T-helper 9 cell (primary cell): Measurements from ENCODE around the gene COMMD9.

Experiments
- DNase-seq: peaks from one replicate; pipeline ENCODE4 v3.0.0-alpha.2; 2020

The COMMD9 gene

DNA sequence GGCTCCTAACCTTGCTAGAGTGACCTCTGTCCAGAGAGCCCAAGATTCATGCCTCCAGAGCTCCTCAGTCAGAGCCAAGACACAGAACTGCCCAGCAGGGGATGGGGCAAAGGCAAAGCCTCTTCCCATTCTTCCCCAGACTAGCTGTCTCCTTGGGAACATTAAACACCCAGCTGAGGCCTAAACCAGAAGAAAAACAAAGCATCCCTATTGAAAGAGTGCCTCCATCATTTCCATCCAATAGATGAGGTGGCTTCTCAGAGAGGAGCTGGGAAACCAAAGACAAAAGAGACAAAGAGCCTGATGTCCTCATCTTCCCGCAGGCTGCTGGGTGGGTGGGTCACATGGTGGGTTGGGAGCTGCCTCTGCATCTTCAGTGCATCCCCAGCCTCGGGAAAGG is 37.4 kb downstream of the COMMD9 start:
- DNase-seq: no peak

DNA sequence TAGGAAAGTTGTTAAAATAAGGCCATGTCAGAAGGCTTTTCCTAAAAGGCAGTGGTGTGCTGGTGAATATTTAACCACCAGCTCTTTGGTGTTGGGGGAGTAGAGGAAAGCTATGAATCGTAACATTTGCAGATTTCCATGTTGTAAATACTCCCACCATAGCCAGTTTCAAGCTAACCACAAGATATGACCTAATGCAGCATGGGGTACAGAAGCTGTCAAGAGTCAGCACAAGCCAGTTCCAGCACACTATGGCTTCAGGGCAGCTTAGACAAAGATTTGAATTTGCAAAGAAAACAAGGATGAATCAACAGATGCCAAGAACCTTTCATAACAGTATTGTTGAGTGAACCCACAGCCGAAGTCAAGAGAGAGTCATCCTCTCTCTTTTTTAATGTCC is 40.0 kb downstream of the COMMD9 start:
- DNase-seq: no peak

DNA sequence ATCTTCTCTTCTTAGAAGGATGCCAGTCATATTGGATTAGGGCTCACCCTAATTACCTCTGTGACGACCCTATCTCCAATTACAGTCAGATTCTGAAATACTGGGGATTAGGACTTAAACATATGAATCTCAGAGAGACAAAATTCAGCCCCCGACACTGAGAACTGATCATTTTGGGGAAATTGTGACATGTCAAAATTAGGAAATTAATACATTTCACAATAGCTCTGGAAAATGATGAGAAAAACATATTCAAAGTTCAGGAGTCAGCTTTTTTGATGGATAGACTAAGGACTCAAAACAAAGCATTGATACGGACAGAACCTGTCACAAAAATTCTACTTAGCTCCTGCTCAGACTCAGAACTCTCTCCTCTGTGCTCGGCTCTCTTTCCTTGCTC is 40.8 kb downstream of the COMMD9 start:
- no peak for DNase-seq

DNA sequence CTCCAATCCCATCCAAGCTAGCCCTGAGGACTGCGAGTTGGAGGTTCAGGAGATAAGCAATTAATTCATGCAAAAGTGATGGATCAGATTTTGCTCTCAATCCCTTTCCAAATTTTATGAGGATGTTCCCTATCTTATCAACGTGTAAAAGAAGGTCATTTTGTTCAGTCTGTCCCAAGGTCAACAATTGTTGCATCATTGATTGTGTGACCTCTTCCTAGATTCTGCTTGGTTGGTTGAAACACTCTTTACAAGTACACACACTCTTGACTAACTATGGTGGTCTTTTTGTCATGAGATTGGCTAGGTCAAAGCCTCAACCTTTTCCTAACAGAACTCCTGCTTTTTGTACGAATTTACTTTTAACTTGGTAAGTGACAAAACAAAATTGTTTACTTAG is 41.7 kb downstream of the COMMD9 start:
- DNase-seq: no peak

DNA sequence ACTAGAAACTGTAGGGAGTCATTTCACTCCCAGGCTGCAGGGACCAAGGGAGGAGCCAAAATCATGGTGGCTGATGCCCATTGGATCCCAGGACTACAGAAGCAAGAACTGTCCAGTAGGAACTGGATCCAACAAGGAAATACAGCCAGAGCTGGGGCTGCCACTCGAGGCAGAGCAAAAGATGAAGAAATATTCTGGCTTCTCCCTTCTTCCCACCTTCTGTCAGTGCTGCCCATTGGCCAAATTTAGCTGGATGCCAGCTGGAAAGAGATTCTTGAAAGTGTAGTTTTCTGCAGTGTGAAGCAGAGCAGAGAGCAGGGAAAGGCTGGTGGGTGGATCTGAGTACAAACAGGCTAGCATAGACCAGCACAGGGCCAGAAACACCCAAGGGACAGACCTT is 45.6 kb downstream of the COMMD9 start:
- no peak for DNase-seq

DNA sequence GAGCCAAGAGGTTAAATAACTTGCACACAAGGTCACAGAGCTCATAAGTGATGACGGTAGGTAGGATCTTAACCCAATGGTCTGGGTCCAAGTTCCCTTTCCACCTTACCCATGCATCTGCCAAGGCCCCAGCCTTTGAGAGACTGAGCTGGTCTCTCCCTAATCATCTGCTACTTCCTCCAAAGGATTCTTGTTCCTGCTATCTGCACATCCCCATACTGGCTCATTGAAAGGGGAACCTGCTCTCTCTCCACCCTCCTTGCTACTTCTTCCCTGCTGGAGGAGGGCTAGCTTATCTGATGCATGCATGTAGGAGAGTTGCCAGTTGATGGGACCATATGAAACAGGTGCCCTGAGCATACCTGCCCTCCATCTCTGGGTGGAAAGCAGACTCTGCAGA is 47.7 kb downstream of the COMMD9 start:
- DNase-seq: no peak

DNA sequence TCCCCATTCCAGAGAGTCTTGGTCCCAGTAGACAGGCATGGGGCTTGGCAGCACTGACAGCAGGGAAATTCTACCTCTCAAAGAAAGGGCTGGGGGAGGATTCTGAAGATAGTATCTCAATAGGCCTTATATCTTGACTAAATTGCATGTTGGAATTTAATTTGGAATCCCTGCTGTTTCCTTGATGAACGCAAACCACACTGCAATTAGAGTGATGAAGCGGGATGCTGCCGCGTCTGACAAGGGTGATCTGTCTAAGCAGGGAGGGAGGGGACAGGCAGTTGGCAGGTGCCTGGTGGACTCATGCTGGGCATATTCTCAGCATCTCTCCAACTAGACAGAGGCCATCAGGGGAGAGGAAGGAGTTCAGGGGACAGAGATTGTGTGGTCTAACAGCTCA is 48.4 kb downstream of the COMMD9 start:
- DNase-seq: no peak

DNA sequence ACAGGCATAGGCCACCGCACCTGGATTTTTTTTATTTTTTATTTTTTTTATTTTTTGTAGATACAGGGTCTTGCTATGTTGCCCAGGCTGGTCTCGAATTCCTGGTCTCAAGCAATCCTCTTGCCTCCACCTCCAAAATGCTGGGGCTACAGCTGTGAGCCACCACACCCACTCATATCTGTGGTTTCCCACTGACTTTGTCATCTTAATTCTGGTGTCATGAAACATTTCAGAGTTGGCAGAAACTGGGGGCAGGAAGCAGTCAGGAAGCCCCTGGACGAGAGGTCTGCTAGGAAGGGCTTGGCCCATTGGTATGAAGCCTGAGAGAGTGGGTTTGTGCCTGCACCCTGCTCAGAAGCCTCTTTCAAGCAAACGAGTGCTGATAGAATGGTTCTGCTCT is 49.1 kb downstream of the COMMD9 start:
- DNase-seq: no peak

DNA sequence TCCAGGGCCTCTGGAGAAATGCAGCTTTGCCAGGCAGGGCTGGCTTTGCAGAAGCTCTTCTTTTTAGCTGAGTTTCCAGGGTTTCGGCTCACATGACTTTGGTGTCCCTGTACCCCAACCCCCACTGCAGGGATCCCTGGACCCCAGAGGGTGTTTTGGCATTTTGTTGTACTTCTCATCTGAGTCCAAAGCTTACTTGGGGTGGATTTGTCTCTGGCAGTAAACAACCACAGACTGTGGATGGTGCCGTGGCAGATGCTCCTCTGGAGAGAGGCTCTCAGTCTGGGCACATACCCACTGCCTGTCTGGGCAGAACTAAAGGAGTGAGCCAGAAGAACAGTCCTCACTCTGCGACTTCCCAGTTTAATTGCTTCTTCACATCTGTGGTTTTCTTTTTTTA is 49.6 kb downstream of the COMMD9 start:
- no peak for DNase-seq

DNA sequence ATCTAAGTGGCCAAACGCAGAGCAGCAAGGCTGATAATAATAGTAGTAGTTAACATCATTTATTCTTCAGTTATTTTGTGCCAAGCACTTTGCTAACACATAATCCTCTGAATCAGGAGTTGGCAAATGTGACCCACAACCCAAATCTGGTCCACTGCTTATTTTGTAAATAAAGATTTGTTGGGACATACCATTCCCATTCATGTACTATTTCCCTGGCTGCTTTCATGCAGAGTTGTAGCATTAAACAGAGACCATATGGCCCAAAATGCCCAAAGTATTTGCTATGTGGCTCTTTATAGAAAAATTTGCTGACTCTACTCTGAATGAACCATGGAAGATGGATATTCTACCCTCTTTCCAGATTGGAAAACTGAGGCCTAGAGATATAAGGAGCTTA is 50.3 kb downstream of the COMMD9 start:
- DNase-seq: no peak

DNA sequence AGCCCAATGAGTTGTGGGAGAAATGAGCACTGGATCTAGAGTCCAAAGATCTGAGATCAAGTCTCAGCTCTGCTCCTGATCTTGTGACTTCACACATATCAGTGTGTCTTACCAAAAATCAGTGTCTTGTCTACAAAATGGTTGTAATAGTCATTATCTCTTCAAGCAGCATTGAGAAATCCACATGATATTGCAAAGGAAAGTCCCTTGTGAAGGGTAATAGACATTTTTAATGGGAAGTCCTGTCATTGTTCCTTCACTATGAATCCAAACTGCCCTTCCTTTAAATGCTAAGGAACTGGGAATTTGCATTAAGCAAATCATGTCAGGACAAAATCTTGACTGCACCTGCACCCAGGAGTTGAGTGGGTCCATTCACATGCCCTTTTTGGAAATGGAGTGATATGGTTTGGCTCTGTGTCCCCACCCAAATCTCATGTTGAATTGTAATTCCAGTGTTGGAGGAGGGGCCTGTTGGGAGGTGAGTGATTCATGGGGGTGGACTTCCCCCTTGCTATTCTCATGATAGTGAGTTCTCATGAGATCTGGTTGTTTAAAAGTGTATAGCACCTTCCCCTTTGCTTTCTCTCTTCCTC is 51.1 kb downstream of the COMMD9 start:
- DNase-seq: no peak

DNA sequence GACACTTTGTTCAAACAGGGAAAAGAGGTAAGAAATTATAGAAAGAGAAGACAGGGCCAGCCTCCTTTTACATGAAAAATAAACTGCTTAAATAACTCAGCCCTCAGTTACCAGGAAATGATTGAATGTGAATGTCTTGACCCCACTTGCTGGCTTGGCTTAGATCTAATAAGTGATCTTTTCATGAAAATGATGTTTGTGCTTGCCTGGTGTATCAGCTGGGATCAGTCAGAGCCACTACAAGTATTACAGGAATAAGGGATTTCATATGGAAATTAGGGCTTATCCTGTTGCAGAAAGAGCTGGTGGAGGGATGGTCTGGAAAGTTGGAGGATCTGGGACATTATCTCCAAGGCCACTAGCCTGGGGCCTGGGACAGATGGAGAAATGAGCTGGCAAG is 51.8 kb downstream of the COMMD9 start:
- no peak for DNase-seq

DNA sequence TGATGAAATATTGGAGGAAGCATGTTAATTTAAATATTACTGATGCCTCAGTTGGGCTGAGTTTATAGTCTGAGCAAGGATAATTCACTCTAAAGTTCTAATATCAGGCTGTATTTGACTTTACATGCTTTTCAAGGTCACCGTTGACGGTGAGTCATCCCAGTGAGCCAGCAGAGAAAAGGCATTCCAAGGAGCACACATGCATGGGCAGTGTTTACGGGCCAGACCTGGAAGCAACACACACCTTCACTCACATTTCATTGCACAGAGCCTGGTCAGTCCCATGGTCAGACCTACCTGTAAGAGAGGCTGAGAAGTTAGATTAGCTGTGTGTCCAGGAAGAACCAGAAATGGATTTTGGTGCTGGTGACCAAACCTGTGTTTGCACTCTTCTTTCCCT is 53.5 kb downstream of the COMMD9 start:
- DNase-seq: no peak

DNA sequence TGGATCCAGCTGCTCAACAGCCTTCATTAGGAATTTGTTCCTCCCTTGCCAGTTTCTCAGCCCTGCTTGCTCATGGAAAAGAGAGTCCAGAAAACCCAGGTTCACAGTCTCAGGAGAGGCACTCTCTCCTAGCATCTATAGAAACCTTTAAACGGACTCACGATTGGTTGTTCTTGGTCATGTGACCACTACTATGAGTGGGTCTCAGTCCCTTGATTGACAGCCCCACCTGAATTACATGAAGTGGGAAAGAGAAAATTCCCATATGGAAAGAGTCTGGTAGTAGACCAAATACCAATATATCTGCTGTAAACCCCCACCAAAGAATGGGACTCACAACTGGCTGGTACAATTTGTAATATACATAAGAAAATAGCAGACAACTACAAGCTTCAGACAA is 54.4 kb downstream of the COMMD9 start:
- no peak for DNase-seq

DNA sequence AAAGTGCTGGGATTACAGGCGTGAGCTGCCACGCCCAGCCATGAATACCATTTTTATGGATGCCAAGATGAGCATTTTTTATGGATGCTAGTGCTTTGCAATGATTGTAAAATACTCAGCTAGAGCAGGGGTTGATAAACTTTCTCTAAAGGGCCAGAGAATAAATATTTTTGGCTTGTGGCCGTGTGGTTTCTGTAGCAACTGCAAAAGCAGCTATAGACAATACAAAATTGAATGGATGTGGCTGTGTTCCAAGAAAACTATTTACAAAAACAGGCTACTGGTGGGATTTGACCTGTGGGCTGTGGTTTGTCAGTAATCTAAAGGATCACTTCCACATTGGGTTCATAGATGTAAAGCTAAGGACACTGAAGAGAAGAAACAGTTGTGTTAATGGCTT is 56.0 kb downstream of the COMMD9 start:
- DNase-seq: no peak

DNA sequence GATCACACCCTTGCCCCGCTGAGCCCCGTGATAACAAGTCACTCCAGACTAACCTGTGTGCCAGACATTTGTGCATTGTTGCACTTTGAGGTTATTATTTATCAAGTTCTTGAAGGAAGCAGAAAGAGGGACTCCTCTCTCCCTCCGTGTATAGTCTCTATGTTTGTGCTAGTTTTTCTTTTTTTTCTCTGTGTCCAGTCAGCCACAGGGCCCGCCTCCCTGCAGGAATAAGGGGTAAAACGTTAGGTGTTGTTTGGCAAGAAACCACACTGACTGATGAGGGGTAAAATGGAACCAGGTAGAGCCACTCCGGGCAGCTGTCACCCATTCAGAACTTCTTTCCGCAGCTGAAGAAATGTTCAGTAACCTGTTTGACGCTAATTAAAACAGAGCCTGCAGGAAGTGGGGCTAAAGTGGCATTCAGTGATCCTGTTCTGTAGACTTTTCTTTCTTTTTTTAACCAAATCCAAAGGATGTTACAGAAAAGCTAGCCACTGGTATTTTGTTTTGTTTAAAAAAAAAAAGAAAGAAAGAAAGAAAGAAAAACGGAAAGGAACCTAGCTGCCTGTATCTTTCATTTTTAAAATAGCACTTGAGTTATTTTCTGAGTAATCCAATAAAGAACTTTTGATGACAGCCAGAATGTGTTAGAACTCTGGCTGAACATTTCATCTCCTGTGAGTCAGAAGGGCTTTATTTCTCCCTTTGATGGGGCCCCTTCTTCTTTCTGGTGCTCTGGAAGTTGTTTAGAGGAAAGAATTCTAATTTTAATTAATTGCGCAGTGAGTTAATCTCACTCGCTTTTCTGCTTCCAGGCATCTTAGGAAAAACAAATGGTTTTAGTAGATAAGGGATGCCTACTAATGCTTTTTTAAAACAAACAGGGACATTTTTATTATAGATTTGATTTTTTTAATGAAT is 58.2 kb downstream of the COMMD9 start:
- no peak for DNase-seq

DNA sequence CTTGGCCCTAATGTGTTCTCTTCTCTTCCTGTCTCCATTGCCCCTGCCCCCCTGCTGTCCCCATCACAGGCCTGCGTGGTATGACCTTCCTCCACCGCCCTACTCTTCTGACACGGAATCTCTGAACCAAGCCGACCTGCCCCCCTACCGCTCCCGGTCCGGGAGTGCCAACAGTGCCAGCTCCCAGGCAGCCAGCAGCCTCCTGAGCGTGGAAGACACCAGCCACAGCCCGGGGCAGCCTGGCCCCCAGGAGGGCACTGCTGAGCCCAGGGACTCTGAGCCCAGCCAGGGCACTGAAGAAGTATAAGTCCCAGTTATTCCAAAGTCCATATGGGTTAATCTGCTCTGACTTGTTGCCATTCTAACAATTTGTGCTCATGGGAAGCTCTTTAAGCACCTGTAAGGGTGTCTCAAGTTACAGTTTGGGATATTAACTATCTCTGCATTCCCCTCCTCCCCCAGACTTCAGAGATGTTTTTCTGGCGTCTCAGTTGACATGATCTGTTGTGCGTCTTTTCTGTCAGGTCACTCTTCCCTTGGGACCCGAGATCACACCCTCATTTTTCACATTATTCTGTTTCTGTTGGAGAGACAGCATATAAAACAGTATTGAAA is 60.0 kb downstream of the COMMD9 start:
- no peak for DNase-seq

DNA sequence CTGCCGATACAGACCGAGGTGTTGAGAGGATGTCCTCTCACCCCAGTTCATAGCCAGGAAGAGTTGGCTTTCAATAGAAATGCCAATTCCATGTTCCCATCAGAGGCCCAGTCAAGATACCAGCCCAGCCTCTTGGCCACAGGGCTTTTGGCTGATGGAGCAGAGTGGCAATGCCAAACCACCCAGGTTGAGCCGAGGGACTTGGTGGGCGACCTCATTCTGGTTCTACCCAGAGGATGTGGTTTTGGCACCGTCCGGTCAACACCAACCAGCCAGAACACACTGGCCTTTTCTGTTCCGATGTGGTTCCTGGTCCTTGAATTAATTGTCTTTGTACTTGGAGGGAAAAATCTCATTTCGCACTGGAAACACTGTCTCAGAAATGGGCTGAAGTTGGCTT is 60.5 kb downstream of the COMMD9 start:
- no peak for DNase-seq

DNA sequence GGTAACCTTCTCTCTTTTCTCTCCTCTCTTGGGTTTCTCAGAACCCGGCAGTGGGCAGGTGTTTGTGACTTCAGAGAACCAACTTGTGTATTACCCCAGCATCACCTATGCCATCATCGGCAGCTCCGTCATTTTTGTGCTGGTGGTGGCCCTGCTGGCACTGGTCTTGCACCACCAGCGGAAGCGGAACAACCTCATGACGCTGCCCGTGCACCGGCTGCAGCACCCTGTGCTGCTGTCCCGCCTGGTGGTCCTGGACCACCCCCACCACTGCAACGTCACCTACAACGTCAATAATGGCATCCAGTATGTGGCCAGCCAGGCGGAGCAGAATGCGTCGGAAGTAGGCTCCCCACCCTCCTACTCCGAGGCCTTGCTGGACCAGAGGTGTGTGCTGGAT is 62.2 kb downstream of the COMMD9 start:
- no peak for DNase-seq

DNA sequence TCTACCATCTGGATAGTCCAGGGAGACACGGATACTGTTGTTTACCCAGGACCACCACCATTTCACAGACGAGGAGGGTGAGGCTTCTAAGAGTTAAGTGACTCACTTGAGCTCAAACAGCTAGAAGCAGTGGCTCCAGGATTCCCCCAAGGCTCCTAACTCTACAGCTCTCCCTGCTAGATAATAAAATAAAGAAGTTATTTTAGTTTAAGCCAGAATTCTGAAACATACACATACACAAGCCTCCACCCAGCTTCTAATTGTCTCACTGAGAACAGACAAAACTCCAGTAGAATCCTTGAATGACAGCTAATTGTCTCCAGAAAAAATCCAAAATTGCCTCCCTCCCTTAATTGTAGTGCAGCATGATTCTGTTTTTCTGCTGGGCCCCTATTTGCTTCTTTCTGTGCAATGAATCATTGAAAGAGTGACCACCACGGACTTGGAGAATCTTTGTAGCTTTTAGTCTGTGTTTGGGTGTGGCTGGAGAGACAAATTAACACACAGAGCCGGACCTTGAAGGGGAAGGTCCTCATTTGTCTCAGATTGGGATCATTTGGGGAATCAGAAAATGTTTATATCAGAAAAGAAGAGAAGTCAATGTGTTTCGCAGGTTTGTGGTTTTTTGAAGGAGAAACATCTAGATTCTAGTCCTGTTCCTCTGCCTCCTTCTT is 64.9 kb downstream of the COMMD9 start:
- DNase-seq: no peak

DNA sequence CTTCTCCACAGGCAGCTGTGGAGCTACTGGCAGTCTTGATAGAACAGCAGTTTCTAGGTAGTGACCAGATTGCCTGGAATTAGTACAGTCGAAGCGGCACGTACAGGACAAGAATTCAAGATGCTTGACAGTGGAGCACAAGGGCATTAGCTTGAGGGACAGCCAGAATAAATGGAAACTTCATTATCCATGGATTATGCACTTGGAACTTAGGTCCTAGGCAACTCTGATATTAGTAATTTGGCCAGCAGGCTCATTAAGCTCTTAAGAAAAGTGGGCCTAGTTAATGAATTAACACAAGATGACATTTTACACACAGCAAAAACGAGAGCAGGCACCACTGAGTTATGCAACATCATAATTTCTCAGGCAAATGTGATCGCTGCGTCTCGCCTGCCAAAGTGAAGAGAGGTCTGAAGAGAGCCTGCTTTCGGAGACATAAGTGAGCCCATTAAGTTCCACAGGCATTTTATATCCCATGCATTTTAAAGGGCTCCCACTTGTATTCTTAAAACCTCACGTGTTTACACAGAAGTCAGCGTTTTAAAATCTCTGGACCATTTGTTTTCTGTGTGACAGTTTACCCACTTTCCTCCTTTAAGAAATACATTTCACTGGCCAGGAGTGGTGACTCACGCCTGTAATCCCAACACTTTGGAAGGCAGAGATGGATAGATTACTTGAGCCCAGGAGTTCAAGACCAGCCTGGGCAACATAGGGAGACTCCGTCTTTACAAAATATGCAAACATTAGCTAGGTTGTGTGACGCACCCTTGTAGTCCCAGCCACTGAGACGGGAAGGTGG is 66.2 kb downstream of the COMMD9 start:
- DNase-seq: no peak
